ENCODE measurements around the gene SAMHD1. TPM values are rescaled to one million over a fixed set of nuclear protein-coding genes. Genes with fewer than 3 reads are reported as not detected.
A peak's percentile ranks its signal among the peaks of the same experiment; 100 is the strongest.
"Not testable (repeated sequence)": the region's sequence is repeated elsewhere in the genome, so short reads cannot be mapped to it uniquely, and the experiment has no call there.

The SAMHD1 gene
- total RNA-seq, 1 donor from 2014 or later = 293 TPM

GRCh38 chr20:36875702-36876472, 75.6 kb downstream of the SAMHD1 start, which contains the start of gene TLDC2:
TLDC2 (plus strand) TSS chr20:36876138; CDS start chr20:36876175, 37 bp downstream.
- no peaks in the 10 kb centered on the region for H3K36me3 ChIP-seq
- H3K9me3 ChIP-seq = no peaks in the 10 kb centered on the region
- intact Hi-C loops (cut with DNase I) = no loop called here
- ATAC-seq (peak; percentile 11 to 14), DNase-seq (peak; percentile 29)
- H3K27me3 ChIP-seq (ENCODE audit: low read depth) = no peaks in the 10 kb centered on the region
- no peak for TF ChIP-seq CTCF (IDR thresholded peaks at IDR 0.05)
- peaks cover 17% of the 10 kb centered on the region for H3K4me1 ChIP-seq
- no peak within 1 kb of the TSS for H3K27ac ChIP-seq
- H3K4me3 ChIP-seq = no peak within 1 kb of the TSS

- peaks cover 17% of the 10 kb centered on the region for H3K4me1 ChIP-seq
- DNase-seq; H3K27me3 ChIP-seq (ENCODE audit: low read depth); H3K9me3 ChIP-seq; ATAC-seq; H3K4me3 ChIP-seq; H3K36me3 ChIP-seq; H3K27ac ChIP-seq; intact Hi-C loops (cut with DNase I): not testable (repeated sequence)
Measured at GRCh38 chr20:36875093-36875492, 76.4 kb downstream of the SAMHD1 start.

GRCh38 chr20:36873498-36874189, 77.9 kb downstream of the SAMHD1 start:
- H3K9me3 ChIP-seq = no peaks in the 10 kb centered on the region
- no peaks in the 10 kb centered on the region for H3K36me3 ChIP-seq
- H3K4me3 ChIP-seq = no peak overlapping the region
- no peaks in the 10 kb centered on the region for H3K27me3 ChIP-seq (ENCODE audit: low read depth)
- H3K27ac ChIP-seq = no peak overlapping the region
- ATAC-seq (no peak), DNase-seq (peak; percentile 26)
- peaks cover 17% of the 10 kb centered on the region for H3K4me1 ChIP-seq
- intact Hi-C loops (cut with DNase I) = no loop called here
- TF ChIP-seq CTCF (IDR thresholded peaks at IDR 0.05) = no peak

DNA sequence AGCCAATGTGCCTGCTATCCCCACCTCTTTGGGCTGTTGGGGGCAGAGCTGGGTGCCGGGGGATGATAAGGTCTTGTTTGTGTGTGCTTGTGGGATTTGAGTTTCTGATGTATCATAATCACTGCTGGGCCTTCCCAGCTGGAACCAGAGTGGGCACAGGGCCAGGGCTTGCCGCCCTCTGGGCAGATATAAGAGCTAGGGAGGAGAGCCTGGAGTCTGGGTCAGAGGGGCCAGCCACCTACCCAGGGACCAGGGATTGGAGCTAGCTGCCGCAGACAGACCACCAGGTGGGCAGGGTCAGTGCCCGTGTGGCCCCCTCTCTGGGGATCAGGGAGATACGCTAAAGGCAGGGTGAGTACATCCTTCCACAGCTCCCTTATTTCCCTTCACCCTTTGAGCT, 78.7 kb downstream of the SAMHD1 start:
- Histone ChIP-seq H3K36me3 (no peaks in the 10 kb centered on the region), H3K27ac (no peak overlapping the region), H3K27me3 (ENCODE audit: low read depth) (no peaks in the 10 kb centered on the region), H3K4me3 (no peak overlapping the region), H3K9me3 (no peaks in the 10 kb centered on the region), H3K4me1 (peaks cover 17% of the 10 kb centered on the region)
- no peak for TF ChIP-seq CTCF (IDR thresholded peaks at IDR 0.05)
- intact Hi-C loops (cut with DNase I) = no loop called here
- ATAC-seq = no peak
- DNase-seq = peak; percentile 46

DNA sequence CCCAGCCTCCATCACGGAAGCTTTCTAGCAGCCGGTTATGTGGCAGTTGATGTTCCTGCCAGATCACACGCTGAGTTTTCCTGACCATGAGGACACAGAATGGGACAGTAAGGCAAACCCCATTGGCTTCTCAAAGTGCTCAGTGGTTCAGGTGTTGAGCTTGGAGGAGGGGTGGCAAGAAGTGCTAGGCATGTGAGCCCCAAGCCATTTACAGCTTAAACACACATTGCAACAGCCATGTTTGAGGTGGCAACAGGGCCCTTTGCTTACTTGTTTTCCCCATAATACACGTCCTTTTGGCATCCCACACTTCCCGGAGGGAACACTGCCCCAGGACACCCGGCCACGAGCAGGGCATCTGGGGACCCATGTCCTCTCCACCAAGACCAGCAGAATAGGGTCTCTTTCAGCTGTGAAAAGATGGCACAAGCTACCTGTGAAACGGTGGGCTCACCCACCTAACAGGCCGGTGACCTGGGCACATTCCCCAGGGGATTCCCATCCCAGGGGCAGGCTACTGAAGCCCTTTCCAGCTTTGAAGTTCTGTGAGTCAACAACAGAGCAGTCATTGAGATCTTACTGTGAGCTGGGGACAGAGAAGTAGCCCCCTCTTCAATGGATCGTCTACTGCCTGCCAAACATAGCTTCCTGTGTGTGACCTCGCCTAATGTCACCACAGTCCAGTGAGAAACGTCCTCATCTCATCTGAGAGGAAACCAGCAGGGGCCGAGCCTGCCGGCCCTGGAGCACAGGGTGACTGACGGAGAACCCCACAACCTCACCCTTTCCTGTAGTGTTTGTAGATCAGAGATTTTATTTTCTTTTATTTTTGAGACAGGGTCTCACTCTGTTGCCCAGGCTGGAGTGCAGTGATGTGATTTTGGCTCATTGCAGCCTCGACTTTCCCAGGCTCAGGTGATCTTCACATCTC, 79.6 kb downstream of the SAMHD1 start:
- Histone ChIP-seq H3K9me3 (no peaks in the 10 kb centered on the region), H3K27me3 (ENCODE audit: low read depth) (no peaks in the 10 kb centered on the region), H3K27ac (no peak overlapping the region), H3K4me1 (peaks cover 17% of the 10 kb centered on the region), H3K36me3 (no peaks in the 10 kb centered on the region), H3K4me3 (no peak overlapping the region)
- ATAC-seq (peak in 1 of 2 donors; percentile 53), DNase-seq (peak; percentile 41)
- TF ChIP-seq CTCF (IDR thresholded peaks at IDR 0.05) = no peak
- intact Hi-C loops (cut with DNase I) = no loop called here
